ENCODE data around the gene DPH1. TPM values are rescaled to one million over a fixed set of nuclear protein-coding genes. Genes with fewer than 3 reads are reported as not detected.

DPH1 gene
- total RNA-seq, 4 donors from 2014 or later: 29.9 to 35.6 (median 34.0) TPM

DNA sequence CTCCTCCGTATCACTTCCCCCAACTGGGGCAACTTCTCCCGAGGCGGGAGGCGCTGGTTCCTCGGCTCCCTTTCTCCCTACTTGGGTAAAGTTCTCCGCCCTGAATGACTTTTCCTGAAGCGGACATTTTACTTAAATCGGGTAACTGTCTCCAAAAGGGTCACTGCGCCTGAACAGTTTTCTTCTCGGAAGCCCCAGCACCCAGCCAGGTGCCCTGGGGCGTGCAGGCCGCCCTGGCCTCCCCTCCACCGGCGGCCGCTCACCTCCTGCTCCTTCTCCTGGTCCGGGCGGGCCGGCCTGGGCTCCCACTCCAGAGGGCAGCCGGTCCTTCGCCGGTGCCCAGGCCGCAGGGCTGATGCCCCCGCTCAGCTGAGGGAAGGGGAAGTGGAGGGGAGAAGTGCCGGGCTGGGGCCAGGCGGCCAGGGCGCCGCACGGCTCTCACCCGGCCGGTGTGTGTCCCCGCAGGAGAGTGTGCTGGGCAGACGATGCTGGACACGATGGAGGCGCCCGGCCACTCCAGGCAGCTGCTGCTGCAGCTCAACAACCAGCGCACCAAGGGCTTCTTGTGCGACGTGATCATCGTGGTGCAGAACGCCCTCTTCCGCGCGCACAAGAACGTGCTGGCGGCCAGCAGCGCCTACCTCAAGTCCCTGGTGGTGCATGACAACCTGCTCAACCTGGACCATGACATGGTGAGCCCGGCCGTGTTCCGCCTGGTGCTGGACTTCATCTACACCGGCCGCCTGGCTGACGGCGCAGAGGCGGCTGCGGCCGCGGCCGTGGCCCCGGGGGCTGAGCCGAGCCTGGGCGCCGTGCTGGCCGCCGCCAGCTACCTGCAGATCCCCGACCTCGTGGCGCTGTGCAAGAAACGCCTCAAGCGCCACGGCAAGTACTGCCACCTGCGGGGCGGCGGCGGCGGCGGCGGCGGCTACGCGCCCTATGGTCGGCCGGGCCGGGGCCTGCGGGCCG is 26.5 kb downstream of the DPH1 start:
- peak in 1 of 2 donors; percentile 9 for TF ChIP-seq POLR2A (IDR thresholded peaks at IDR 0.05)
- no peak for TF ChIP-seq POLR2AphosphoS5 (IDR thresholded peaks at IDR 0.05)
- TF ChIP-seq EP300 (IDR thresholded peaks at IDR 0.05): no peak
- TF ChIP-seq CTCF (IDR thresholded peaks at IDR 0.05): peak in 1 of 4 experiments; percentile 5
- Histone ChIP-seq H3K27ac (peak overlapping the region; percentile 44 to 95 (median 89)), H3K36me3 (peaks cover 0 to 41% of the 10 kb centered on the region in 2 donors), H3K4me1 (peaks cover 0 to 90% (median 11%) of the 10 kb centered on the region in 3 donors), H3K4me3 (peak overlapping the region; percentile 42 to 77), H3K9me3 (no peaks in the 10 kb centered on the region), H3K27me3 (peaks cover 60% of the 10 kb centered on the region)
- ATAC-seq: no peak
- 23% methylated on average over 7 of the region's 85 CpGs; no CpG with 5 or more reads in 1 of the 2 donors for whole genome bisulfite sequencing, 2 donors (ENCODE audit: low coverage in 1 of 2)

- H3K4me3 ChIP-seq: peak overlapping the region in 1 of 2 donors; percentile 77
- WGBS, 2 donors (ENCODE audit: low coverage in 1 of 2): no CpG with 5 or more reads among the region's 81 CpGs
- peaks cover 54% of the 10 kb centered on the region for H3K27me3 ChIP-seq
- peaks cover 0 to 92% (median 17%) of the 10 kb centered on the region in 3 donors for H3K4me1 ChIP-seq
- no peak for ATAC-seq
- H3K9me3 ChIP-seq: no peaks in the 10 kb centered on the region
- peak overlapping the region in 3 of 4 donors; percentile 86 to 95 (median 92) for H3K27ac ChIP-seq
- H3K36me3 ChIP-seq: peaks cover 0 to 44% of the 10 kb centered on the region in 2 donors
- TF ChIP-seq CTCF (IDR thresholded peaks at IDR 0.05) (no peak), POLR2A (IDR thresholded peaks at IDR 0.05) (no peak), EP300 (IDR thresholded peaks at IDR 0.05) (no peak), POLR2AphosphoS5 (IDR thresholded peaks at IDR 0.05) (no peak)
These were observed 27.3 kb downstream of the DPH1 start for GRCh38 chr17:2057175-2057759.

DNA sequence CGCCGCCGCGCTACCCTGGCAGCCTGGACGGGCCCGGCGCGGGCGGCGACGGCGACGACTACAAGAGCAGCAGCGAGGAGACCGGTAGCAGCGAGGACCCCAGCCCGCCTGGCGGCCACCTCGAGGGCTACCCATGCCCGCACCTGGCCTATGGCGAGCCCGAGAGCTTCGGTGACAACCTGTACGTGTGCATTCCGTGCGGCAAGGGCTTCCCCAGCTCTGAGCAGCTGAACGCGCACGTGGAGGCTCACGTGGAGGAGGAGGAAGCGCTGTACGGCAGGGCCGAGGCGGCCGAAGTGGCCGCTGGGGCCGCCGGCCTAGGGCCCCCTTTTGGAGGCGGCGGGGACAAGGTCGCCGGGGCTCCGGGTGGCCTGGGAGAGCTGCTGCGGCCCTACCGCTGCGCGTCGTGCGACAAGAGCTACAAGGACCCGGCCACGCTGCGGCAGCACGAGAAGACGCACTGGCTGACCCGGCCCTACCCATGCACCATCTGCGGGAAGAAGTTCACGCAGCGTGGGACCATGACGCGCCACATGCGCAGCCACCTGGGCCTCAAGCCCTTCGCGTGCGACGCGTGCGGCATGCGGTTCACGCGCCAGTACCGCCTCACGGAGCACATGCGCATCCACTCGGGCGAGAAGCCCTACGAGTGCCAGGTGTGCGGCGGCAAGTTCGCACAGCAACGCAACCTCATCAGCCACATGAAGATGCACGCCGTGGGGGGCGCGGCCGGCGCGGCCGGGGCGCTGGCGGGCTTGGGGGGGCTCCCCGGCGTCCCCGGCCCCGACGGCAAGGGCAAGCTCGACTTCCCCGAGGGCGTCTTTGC is 28.0 kb downstream of the DPH1 start:
- H3K36me3 ChIP-seq: peaks cover 0 to 51% of the 10 kb centered on the region in 2 donors
- TF ChIP-seq POLR2A (IDR thresholded peaks at IDR 0.05) (peak in 1 of 2 donors; percentile 10), CTCF (IDR thresholded peaks at IDR 0.05) (no peak)
- H3K27me3 ChIP-seq: peaks cover 54% of the 10 kb centered on the region
- peak overlapping the region in 1 of 2 donors; percentile 77 for H3K4me3 ChIP-seq
- no peak for ATAC-seq
- peak overlapping the region; percentile 5 to 95 (median 89) for H3K27ac ChIP-seq
- peaks cover 0 to 99% (median 24%) of the 10 kb centered on the region in 3 donors for H3K4me1 ChIP-seq
- 25% methylated on average over 4 of the region's 98 CpGs; no CpG with 5 or more reads in 1 of the 2 donors for WGBS, 2 donors (ENCODE audit: low coverage in 1 of 2)
- H3K9me3 ChIP-seq: no peaks in the 10 kb centered on the region

DNA sequence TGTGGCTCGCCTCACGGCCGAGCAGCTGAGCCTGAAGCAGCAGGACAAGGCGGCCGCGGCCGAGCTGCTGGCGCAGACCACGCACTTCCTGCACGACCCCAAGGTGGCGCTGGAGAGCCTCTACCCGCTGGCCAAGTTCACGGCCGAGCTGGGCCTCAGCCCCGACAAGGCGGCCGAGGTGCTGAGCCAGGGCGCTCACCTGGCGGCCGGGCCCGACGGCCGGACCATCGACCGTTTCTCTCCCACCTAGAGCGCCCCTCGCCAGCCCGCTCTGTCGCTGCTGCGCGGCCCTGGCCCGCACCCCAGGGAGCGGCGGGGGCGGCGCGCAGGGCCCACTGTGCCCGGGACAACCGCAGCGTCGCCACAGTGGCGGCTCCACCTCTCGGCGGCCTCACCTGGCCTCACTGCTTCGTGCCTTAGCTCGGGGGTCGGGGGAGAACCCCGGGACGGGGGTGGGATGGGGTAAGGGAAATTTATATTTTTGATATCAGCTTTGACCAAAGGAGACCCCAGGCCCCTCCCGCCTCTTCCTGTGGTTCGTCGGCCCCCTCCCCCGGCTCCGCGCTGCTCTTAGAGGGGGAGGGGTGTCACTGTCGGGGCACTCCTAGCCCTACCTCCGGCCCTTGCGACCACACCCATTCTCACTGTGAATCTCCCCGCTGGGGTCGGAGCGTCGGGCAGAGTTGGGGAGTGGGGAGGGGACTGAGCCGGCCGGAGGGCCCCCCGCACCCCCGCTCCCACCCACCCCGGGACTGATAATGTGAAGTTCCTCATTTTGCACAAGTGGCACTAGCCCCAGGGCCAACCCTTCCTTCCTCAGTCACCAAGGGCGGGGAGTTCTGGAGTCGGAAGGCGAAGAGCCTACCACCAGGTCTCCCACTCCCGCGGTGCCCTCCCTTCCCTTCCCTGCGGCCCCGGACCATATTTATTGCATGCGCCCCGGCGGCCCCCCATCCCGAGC is 28.9 kb downstream of the DPH1 start:
- H3K4me1 ChIP-seq: peaks cover 2 to 99% (median 33%) of the 10 kb centered on the region in 3 donors

More for the DNA sequence above, 28.9 kb downstream of the DPH1 start:
- TF ChIP-seq CTCF (IDR thresholded peaks at IDR 0.05) (peak in 3 of 4 experiments; percentile 83 to 85 (median 84)), POLR2AphosphoS5 (IDR thresholded peaks at IDR 0.05) (peak; percentile 10), EP300 (IDR thresholded peaks at IDR 0.05) (no peak)
- peak; percentile 29 for ATAC-seq
- Histone ChIP-seq H3K27ac (peak overlapping the region; percentile 56 to 95 (median 89)), H3K4me3 (peak overlapping the region in 1 of 2 donors; percentile 77), H3K9me3 (no peaks in the 10 kb centered on the region), H3K36me3 (peaks cover 0 to 60% of the 10 kb centered on the region in 2 donors), H3K27me3 (peaks cover 48% of the 10 kb centered on the region)
- 38 to 44% methylated on average over 14 to 15 of the region's 78 CpGs for WGBS, 2 donors (ENCODE audit: low coverage in 1 of 2)

Data from gastroesophageal sphincter (tissue), 4 donors.